C4-2B (cell line): ENCODE data around the gene ENC1.

ENCODE experiments used
- H3K27ac ChIP-seq: fragments of 450-650 bp; 2 replicates; pipeline ENCODE4 v1.5.1; 2017
- ZFX ChIP-seq: fragments of 450-650 bp; IDR thresholded peaks from 2 replicates; pipeline ENCODE4 v1.6.1; 2017
- TF ChIP-seq, protein P1 (sequence below): fragments of 450-650 bp; conservative IDR thresholded peaks from 2 replicates; pipeline ENCODE4 v1.5.1; 2017; ENCODE audit warnings: mild to moderate bottlenecking

Gene ENC1

GRCh38 chr5:74629326-74629725, 11.2 kb downstream of the ENC1 start:
- H3K27ac ChIP-seq = no peak overlapping the region
- TF ChIP-seq ZFX = no peak
- TF ChIP-seq, protein P1, sequence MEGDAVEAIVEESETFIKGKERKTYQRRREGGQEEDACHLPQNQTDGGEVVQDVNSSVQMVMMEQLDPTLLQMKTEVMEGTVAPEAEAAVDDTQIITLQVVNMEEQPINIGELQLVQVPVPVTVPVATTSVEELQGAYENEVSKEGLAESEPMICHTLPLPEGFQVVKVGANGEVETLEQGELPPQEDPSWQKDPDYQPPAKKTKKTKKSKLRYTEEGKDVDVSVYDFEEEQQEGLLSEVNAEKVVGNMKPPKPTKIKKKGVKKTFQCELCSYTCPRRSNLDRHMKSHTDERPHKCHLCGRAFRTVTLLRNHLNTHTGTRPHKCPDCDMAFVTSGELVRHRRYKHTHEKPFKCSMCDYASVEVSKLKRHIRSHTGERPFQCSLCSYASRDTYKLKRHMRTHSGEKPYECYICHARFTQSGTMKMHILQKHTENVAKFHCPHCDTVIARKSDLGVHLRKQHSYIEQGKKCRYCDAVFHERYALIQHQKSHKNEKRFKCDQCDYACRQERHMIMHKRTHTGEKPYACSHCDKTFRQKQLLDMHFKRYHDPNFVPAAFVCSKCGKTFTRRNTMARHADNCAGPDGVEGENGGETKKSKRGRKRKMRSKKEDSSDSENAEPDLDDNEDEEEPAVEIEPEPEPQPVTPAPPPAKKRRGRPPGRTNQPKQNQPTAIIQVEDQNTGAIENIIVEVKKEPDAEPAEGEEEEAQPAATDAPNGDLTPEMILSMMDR = no peak

- TF ChIP-seq ZFX = no peak
- TF ChIP-seq, protein P1 = no peak
- no peak overlapping the region for H3K27ac ChIP-seq
Measured at GRCh38 chr5:74628359-74628758, 12.2 kb downstream of the ENC1 start.

- TF ChIP-seq ZFX = no peak
- no peak overlapping the region for H3K27ac ChIP-seq
Measured at GRCh38 chr5:74627646-74628279, 12.8 kb downstream of the ENC1 start.

DNA sequence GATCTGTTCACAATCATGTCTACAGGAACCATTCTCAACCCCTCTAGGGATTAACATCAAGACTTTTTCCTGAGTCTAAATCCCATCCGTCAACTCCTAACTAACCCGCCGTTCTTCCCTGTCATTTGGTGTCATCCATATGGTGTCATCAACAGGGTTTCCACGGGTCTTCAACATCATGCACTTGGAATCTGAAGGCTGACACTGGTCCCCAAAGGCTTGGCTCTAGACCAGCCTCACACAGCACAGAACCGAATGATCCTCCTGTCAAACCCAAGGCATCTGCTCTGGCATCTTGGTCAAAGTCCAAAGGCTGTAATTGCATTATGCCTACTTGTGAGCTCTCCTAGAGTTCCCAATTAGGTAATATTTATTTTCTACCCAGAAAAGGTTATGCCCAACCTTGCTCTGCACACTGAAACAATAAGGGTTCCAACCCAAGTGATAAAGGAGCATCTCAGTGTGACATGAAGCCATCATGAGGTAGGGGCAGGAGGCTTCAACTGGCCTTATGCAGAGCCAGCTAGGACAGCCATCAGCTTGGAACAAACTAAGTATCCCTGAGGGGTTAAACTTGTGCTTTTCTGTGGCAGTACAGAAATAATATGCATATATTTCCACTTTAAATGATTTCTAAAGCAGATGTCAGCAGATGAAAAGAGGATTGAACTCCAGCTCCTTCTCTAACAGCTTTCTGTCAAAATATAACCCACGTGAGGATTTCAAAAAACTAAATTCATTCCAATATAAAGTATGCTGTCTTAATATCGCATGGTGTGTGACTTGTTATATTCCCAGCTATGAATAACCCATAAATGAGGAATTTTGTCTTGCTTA, 13.9 kb downstream of the ENC1 start:
- no peak overlapping the region for H3K27ac ChIP-seq
- TF ChIP-seq ZFX = no peak
- TF ChIP-seq, protein P1 = no peak

DNA sequence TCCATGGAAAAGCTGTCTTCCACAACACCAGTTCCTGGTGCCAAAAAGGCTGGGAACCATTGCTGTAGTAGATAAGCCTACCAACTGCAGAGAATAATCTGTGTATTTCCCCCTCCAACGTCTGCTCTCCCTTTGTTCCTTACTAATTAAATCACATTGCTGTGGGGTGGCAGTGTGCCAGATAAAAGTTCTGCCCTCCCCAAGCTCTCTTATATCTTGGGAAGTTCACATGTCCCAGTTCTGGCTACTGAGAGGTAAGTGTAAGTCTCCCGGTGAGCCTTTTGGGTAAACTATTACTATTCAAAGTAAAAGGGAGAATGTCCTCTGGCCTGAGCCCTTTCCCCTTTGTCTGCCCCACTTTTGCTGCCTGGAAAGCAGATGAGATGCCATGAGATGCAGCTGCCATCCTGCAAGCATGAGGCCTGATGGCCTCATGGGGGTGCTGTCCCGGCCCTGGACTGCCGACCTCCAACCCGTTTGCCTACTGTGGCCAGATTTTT, 14.7 kb downstream of the ENC1 start:
- no peak overlapping the region for H3K27ac ChIP-seq
- TF ChIP-seq ZFX = no peak
- TF ChIP-seq, protein P1 = no peak

- TF ChIP-seq, protein P1 = no peak
- TF ChIP-seq ZFX = no peak
- H3K27ac ChIP-seq = no peak overlapping the region
Measured at GRCh38 chr5:74624931-74625505, 15.5 kb downstream of the ENC1 start.

- H3K27ac ChIP-seq = no peak overlapping the region
- no peak for TF ChIP-seq ZFX
- TF ChIP-seq, protein P1 = no peak
Measured at GRCh38 chr5:74624501-74624900, 16.0 kb downstream of the ENC1 start.
